ENCODE results near the gene MTA3. TPM values are rescaled to one million over a fixed set of nuclear protein-coding genes. Genes with fewer than 3 reads are reported as not detected.

Gene MTA3
- total RNA-seq, 6 donors from 2014 or later, result 18.2 to 59.7 (median 27.0) TPM

DNA sequence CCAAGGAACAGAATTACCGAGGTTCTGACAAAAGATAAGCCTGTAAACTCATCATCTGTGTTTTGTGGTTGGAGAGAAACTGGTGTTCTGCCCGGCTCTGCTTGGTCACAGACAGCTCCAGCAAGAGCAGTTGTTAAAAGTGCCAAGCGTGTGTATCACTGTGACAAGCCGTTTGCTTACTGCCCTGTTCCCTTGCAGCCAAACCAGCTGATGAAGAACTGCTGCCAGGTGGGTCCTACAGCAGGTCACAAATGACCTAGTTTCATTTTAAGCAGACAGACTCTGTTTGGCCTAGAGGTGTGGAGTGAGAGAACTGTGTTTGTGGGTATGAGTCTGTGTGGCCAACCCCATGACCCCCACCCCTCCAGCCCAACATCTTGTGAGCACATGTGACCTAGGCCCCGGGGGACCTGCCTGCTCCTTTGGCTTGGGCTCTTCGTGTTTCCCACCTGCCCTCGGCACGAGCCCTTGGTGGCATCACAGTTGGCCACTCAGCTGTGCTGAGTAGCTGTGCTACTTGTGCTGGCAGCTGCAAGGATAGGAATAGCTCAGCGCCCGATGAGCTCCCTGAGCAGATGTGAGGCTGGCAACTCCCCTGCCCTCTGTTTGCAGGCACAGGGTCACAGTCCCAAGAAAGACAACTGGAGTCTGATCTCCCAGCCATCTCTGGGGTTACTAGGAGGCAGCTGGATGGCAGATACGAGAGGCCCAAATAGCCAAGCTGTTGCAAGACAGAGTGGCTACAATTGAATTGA lies 185.8 kb downstream of the MTA3 start:
- DNase-seq (no peak), ATAC-seq (ENCODE audit: low FRiP score in 2 of 2) (peak in 1 of 2 donors; percentile 16)
- Histone ChIP-seq H3K27ac (no peak overlapping the region), H3K27me3 (no peaks in the 10 kb centered on the region), H3K4me3 (no peak overlapping the region), H3K4me1 (peaks cover 0 to 13% (median 7%) of the 10 kb centered on the region in 4 donors), H3K9me3 (no peaks in the 10 kb centered on the region), H3K36me3 (peaks cover 0 to 17% (median 8%) of the 10 kb centered on the region in 4 donors)
- TF ChIP-seq, protein P1, sequence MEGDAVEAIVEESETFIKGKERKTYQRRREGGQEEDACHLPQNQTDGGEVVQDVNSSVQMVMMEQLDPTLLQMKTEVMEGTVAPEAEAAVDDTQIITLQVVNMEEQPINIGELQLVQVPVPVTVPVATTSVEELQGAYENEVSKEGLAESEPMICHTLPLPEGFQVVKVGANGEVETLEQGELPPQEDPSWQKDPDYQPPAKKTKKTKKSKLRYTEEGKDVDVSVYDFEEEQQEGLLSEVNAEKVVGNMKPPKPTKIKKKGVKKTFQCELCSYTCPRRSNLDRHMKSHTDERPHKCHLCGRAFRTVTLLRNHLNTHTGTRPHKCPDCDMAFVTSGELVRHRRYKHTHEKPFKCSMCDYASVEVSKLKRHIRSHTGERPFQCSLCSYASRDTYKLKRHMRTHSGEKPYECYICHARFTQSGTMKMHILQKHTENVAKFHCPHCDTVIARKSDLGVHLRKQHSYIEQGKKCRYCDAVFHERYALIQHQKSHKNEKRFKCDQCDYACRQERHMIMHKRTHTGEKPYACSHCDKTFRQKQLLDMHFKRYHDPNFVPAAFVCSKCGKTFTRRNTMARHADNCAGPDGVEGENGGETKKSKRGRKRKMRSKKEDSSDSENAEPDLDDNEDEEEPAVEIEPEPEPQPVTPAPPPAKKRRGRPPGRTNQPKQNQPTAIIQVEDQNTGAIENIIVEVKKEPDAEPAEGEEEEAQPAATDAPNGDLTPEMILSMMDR (IDR thresholded peaks at IDR 0.05), result no peak
- TF ChIP-seq EP300 (IDR thresholded peaks at IDR 0.05) (no peak), POLR2A (IDR thresholded peaks at IDR 0.05) (no peak), POLR2AphosphoS5 (IDR thresholded peaks at IDR 0.05) (no peak)
- 71 to 73% methylated on average over 11 of the region's 11 CpGs for WGBS, 2 donors

DNA sequence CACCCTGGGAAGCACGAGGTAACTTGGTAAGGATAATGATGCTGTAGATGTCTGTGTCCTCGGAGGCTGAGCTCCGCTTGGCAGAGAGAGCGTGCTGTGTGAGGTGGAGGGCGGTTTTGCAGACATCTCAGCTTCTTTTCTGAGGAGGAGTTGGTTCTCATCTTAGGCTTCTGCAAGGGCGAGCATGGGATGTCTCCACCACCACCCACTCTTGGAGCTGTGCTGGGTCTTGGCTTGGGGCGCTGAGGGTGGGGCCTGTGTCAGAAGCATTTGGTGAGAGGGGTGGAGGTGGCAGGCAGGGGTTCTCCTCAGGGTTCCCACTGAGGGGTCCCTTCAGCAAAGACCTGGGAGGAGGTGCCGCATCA lies 186.3 kb downstream of the MTA3 start:
- H3K27ac ChIP-seq, result no peak overlapping the region
- no peak for TF ChIP-seq POLR2AphosphoS5 (IDR thresholded peaks at IDR 0.05)
- TF ChIP-seq EP300 (IDR thresholded peaks at IDR 0.05), result no peak
- TF ChIP-seq, protein P1 (IDR thresholded peaks at IDR 0.05), result no peak
- no peak for TF ChIP-seq POLR2A (IDR thresholded peaks at IDR 0.05)
- H3K9me3 ChIP-seq, result no peaks in the 10 kb centered on the region
- peaks cover 0 to 17% (median 8%) of the 10 kb centered on the region in 4 donors for H3K36me3 ChIP-seq
- DNase-seq (no peak), ATAC-seq (ENCODE audit: low FRiP score in 2 of 2) (no peak)
- 87 to 89% methylated on average over 8 of the region's 8 CpGs for WGBS, 2 donors
- H3K4me3 ChIP-seq, result no peak overlapping the region
- H3K4me1 ChIP-seq, result peaks cover 0 to 13% (median 7%) of the 10 kb centered on the region in 4 donors
- H3K27me3 ChIP-seq, result no peaks in the 10 kb centered on the region

DNA sequence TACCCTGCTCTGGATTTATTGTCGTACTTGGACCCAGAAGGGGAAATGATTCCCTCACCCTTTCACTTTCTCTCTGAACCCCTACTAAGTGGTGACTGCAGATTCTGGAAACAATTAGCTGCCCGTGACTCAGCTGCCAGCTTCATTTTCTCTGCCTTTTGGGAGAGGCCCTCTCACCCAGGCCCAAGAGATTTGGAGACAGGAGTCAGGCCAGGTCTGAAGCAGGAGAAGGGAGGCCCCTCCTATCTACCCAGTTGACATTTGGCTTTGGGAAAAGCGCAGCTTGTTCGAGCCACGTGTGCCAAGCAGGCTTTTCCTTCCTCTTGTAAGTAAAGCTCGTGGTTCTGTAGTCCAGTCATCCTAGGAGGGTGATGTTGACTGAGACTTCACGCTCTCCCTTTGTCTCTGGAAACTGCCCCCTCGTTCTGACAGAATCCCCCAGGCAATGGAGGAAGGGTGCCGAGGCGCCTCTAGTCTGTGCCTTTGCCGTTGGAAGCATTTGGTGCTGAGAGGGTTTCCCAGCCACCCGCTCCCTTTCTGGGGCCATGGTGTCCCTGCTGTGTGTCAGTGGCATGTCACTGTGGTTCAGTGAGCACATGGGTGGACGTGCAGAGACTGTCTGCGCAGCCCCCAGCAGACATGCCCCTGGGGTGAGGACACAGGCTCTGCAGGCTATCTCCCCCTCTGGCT lies 186.9 kb downstream of the MTA3 start:
- WGBS, 2 donors, result 73 to 80% methylated on average over 12 to 14 of the region's 14 CpGs
- H3K27ac ChIP-seq, result no peak overlapping the region
- DNase-seq (no peak), ATAC-seq (ENCODE audit: low FRiP score in 2 of 2) (peak in 1 of 2 donors; percentile 14)
- H3K36me3 ChIP-seq, result peaks cover 0 to 17% (median 8%) of the 10 kb centered on the region in 4 donors
- no peak overlapping the region for H3K4me3 ChIP-seq
- peaks cover 0 to 13% (median 7%) of the 10 kb centered on the region in 4 donors for H3K4me1 ChIP-seq
- H3K27me3 ChIP-seq, result no peaks in the 10 kb centered on the region
- H3K9me3 ChIP-seq, result no peaks in the 10 kb centered on the region
- TF ChIP-seq, protein P1 (IDR thresholded peaks at IDR 0.05), result no peak
- TF ChIP-seq EP300 (IDR thresholded peaks at IDR 0.05) (no peak), POLR2A (IDR thresholded peaks at IDR 0.05) (no peak), POLR2AphosphoS5 (IDR thresholded peaks at IDR 0.05) (no peak)

DNA sequence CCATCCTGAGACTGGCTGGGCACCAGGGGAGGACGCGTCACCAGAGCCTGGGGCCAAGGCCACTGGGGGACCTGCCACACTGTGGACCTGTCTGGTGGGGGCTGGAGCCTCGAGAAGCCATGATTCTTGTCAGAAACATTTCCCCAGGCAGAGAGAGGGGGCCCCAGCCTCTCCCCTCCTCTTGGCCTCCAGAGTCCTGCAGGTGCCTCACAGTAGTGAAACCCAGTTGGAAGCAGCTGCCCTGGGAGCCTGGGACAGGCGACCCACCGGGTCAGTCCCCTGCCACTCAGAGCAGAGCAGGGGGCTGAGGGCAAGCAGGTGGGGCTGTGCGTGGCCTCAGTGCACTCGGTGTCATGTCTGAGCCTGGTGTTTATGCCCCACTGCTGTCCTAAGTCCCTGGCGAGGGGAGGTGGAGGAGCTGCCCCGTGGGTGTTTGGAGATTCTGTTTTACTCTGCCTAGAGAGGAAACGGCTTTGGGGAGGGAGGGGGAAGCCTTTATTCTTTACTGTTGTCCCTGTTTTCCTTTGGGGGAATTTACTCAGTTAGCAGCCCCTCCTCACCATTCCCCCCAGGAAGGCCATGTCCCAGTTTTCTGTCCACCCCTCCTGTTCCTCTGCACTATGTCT lies 187.8 kb downstream of the MTA3 start:
- Histone ChIP-seq H3K4me1 (peaks cover 0 to 11% (median 4%) of the 10 kb centered on the region in 4 donors), H3K27me3 (no peaks in the 10 kb centered on the region), H3K4me3 (no peak overlapping the region), H3K9me3 (no peaks in the 10 kb centered on the region), H3K27ac (no peak overlapping the region), H3K36me3 (peaks cover 0 to 17% (median 8%) of the 10 kb centered on the region in 4 donors)
- ATAC-seq (ENCODE audit: low FRiP score in 2 of 2) (no peak), DNase-seq (no peak)
- WGBS, 2 donors, result 68 to 88% methylated on average over 4 to 9 of the region's 10 CpGs
- TF ChIP-seq, protein P1 (IDR thresholded peaks at IDR 0.05), result no peak
- no peak for TF ChIP-seq EP300 (IDR thresholded peaks at IDR 0.05)
- TF ChIP-seq POLR2A (IDR thresholded peaks at IDR 0.05), result no peak
- TF ChIP-seq POLR2AphosphoS5 (IDR thresholded peaks at IDR 0.05), result no peak

Data from upper lobe of left lung (tissue), 6 donors.